Psoas muscle (tissue), 8 donors: ENCODE measurements around the gene GRK2. TPM values are rescaled to one million over a fixed set of nuclear protein-coding genes. Genes with fewer than 3 reads are reported as not detected.
A peak's percentile ranks its signal among the peaks of the same experiment; 100 is the strongest.
"Not testable (repeated sequence)": the region's sequence is repeated elsewhere in the genome, so short reads cannot be mapped to it uniquely, and the experiment has no call there.

ENCODE experiments used
- ATAC-seq, 4 donors: fragments of 200-7000 bp; cut with Tn5 transposase; one replicate each; pipeline ENCODE4 v1.9.1; 2020; ENCODE audit warnings: moderate library complexity in 3 of 4, mild to moderate bottlenecking in 2 of 4
- DNase-seq, 2 donors: peaks; one replicate each; pipeline ENCODE4 v3.0.0-alpha.2; 2020
- H3K27ac ChIP-seq: fragments of 200-600 bp; one replicate; pipeline ENCODE4 v1.8.0; 2022
- H3K27me3 ChIP-seq, 3 donors: fragments of 200-600 bp in 1 of 3; one replicate each; pipeline versions ENCODE4 v1.6.1 to v1.8.0; 2013 to 2022; ENCODE audit warnings: low read length in 2 of 3, mild to moderate bottlenecking in 2 of 3, moderate library complexity in 1 of 3; ENCODE audit not compliant: insufficient read depth in 3 of 3
- H3K36me3 ChIP-seq, 2 donors: fragments of 200-600 bp in 1 of 2; one replicate each; pipeline versions ENCODE4 v1.6.1 to v1.8.0; 2013 to 2022; ENCODE audit warnings: low read depth in 1 of 2, mild to moderate bottlenecking in 1 of 2, moderate library complexity in 1 of 2; ENCODE audit not compliant: insufficient read depth in 1 of 2
- H3K4me1 ChIP-seq: fragments of 200-600 bp; one replicate; pipeline ENCODE4 v1.8.0; 2022
- H3K4me3 ChIP-seq: fragments of 200-600 bp; one replicate; pipeline ENCODE4 v1.8.0; 2022; ENCODE audit warnings: mild to moderate bottlenecking
- H3K9me3 ChIP-seq: fragments of 200-600 bp; one replicate; pipeline ENCODE4 v1.8.0; 2022
- WGBS, 3 donors: extraction: QIAGEN DNeasy Blood & Tissue Kit; methylation state at CpG; one replicate each; pipeline versions ENCODE4 v1.1.6 to v1.1.7; 2013; 5-methylcytosine and 5-hydroxymethylcytosine counted together
- intact Hi-C, 2 donors: fragments of 100-400 bp; cut with DNase I; formaldehyde crosslinking; loops; one replicate each; pipeline versions ENCODE4 v1.11.0 to v1.14.2; 2022
- polyA plus RNA-seq, 3 donors: library from polyadenylated mRNA; stranded (reverse); fragments of 200-250 nt; gene quantifications; one replicate each; pipeline ENCODE4 v1.2.3, GENCODE V29; 2013
- total RNA-seq, 4 donors: library from RNA; stranded (reverse); fragmentation: NEBNext Ultra II Directional in 2 of 4; extraction: Animal tissue kit (Norgen Biotek cat#: 25700) in 2 of 4; gene quantifications; one replicate each; pipeline versions ENCODE4 v1.2.1 to v1.2.4, GENCODE V29; 2021 to 2023
- TF ChIP-seq, protein P1 (sequence below): fragments of 200-600 bp; IDR thresholded peaks from one replicate; pipeline ENCODE4 v1.8.0; 2022; ENCODE audit warnings: antibody characterized with exemption
- donor health status: healthy with polysubstance abuse.
- donor health status: DM: no; HTN: no; CAD: no; lungs with moderate emphysema.
- donor health status: Bipolar disorder and iron deficiency.
- donor health status: healthy.
- donor health status: DM: yes; HTN: yes; CAD: no.
- donor health status: DM: no; HTN: no; CAD: no.
- donor health status: DM: no; HTN: no; CAD: no.
- donor health status: DM: yes; HTN: yes; CAD: no.

GRK2 gene
- total and polyA plus RNA-seq, 7 donors, result 37.3 to 56.8 (median 46.2) TPM

DNA sequence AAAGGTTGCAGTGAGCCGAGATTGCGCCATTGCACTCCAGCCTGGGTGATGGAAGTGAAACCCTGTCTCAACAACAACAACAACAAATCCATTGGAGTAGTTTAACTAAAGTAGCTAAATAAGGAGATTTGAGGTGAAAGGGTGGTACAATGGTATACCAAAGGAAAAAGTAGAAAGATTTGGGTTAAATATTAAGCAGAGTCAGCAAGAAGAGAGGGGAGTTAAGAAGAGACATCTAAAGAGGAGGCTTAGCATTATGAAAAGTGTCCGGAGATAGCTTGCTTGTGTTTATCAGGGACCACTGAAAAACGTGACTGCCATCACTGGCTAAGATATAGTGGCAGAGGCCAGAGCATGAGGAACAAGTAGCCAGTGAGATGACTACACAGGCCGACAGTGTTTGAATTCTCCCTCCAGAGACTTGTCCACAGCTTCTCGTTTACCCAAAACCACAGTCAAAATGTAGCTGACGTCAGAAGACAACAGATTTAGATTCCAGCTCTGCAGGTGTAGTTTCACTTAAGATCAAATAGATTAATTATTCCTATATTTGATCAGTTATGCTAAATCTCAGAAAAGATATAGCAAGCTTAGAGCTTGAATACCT lies 32.6 kb upstream of the GRK2 start:
- no peak for ATAC-seq
- TF ChIP-seq, protein P1, sequence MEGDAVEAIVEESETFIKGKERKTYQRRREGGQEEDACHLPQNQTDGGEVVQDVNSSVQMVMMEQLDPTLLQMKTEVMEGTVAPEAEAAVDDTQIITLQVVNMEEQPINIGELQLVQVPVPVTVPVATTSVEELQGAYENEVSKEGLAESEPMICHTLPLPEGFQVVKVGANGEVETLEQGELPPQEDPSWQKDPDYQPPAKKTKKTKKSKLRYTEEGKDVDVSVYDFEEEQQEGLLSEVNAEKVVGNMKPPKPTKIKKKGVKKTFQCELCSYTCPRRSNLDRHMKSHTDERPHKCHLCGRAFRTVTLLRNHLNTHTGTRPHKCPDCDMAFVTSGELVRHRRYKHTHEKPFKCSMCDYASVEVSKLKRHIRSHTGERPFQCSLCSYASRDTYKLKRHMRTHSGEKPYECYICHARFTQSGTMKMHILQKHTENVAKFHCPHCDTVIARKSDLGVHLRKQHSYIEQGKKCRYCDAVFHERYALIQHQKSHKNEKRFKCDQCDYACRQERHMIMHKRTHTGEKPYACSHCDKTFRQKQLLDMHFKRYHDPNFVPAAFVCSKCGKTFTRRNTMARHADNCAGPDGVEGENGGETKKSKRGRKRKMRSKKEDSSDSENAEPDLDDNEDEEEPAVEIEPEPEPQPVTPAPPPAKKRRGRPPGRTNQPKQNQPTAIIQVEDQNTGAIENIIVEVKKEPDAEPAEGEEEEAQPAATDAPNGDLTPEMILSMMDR, result no peak
- 79 to 85% (median 81%) methylated on average over 7 of the region's 7 CpGs for WGBS, 3 donors
- Histone ChIP-seq H3K27ac (no peak overlapping the region), H3K4me3 (no peak overlapping the region), H3K36me3 (peaks cover 2 to 72% of the 10 kb centered on the region in 2 donors), H3K27me3 (no peaks in the 10 kb centered on the region), H3K9me3 (no peaks in the 10 kb centered on the region), H3K4me1 (peaks cover 6% of the 10 kb centered on the region)
- intact Hi-C loops, result no loop called here
- DNase-seq, result no peak

DNA sequence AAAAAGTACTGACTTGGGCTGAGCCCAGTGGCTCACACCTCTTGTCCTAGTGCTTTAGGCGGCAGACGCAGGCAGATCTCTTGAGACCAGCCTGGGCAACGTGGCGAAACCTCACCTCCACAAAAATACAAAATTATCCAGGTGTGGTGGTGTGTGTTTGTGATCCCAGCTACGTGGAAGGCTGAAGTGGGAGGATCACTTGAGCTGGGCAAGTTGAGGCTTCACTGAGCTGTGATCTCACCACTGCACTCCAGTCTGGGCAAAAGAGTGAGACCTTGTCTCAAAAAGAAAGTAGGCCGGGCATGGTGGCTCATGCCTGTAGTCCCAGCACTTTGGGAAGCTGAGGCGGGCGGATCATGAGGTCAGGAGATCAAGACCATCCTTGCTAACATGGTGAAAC lies 31.7 kb upstream of the GRK2 start:
- H3K9me3 ChIP-seq, H3K4me3 ChIP-seq, H3K27me3 ChIP-seq, ATAC-seq, intact Hi-C loops, H3K27ac ChIP-seq, DNase-seq: not testable (repeated sequence)
- Histone ChIP-seq H3K36me3 (peaks cover 0 to 63% of the 10 kb centered on the region in 2 donors), H3K4me1 (peaks cover 15% of the 10 kb centered on the region)
- WGBS, 3 donors, result 90 to 97% (median 93%) methylated on average over 8 of the region's 8 CpGs

DNA sequence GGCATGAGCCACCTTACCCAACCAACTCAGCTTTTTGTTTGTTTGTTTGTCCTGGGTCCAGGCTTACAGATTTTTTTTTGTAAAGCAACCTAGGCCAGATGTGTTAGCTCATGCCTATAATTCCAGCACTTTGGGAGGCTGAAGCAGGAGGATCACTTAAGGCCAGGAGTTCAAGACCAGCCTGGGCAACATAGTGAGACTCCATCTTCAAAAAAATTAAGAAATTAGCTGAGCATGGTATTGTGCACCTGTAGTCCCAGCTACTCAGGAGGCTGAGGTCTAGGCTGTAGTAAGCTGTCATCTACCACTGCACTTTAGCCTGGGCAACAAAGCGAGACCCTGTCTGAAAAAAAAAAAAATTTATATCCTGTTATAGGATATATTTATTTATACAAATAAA lies 28.7 kb upstream of the GRK2 start:
- 97 to 100% (median 99%) methylated on average over 1 of the region's 1 CpG for WGBS, 3 donors
- Histone ChIP-seq H3K4me3 (no peak overlapping the region), H3K27me3 (no peaks in the 10 kb centered on the region), H3K27ac (no peak overlapping the region), H3K4me1 (peaks cover 32% of the 10 kb centered on the region), H3K36me3 (peaks cover 0 to 33% of the 10 kb centered on the region in 2 donors), H3K9me3 (no peaks in the 10 kb centered on the region)
- DNase-seq, result no peak
- TF ChIP-seq, protein P1, result no peak
- intact Hi-C loops, result no loop called here
- ATAC-seq, result no peak

DNA sequence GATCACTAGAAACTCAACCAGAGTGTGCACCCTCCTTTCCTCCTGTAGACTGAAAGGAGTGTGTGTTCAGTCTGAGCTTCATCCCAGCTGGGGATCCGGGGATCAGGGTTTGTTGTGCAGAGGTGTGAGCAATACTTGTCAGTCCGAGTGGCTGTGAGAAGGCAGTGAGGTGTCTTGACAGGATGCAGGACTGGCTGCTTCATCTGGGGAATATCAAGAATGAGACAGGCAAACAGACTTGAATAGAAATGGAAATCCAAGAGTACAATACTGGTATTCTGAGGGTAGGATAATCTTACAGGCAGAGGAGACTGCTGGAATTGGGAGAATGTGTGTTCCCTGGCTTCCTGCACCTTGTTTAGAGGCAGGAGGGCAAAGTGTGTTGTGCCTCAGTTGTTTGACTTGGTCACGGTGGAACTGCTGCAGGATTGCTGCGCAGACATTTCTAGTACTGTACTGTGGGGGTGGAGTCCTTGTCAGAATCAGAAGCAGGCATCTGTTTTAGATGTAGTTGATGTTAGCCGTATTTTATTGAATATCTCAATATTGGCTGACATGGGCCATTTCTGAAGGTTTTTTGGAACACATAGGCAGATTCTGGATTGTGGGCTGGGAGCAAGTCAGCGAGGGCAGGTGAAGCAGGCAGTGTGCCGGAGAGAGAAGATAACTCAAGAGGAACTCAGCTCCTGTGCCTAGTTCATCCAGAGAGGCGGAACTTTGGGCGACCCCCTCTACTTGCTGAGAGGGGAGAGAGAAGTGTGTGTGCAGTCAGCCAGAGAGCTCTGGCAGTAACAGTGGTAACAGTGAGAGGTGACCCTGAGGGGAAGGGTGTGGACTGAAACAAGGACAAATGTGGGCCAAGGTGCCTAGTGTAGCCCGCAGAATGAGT lies 27.1 kb upstream of the GRK2 start:
- Histone ChIP-seq H3K9me3 (no peaks in the 10 kb centered on the region), H3K4me1 (peaks cover 46% of the 10 kb centered on the region), H3K36me3 (peaks cover 5 to 33% of the 10 kb centered on the region in 2 donors), H3K27me3 (no peaks in the 10 kb centered on the region), H3K27ac (peak overlapping the region; percentile 91), H3K4me3 (peak overlapping the region; percentile 71)
- DNase-seq (no peak), ATAC-seq (no peak)
- 7 to 12% (median 12%) methylated on average over 10 of the region's 10 CpGs for WGBS, 3 donors
- intact Hi-C loops, result no loop called here
- TF ChIP-seq, protein P1, result no peak
